ENCODE results near the gene ISCU. TPM values are rescaled to one million over a fixed set of nuclear protein-coding genes. Genes with fewer than 3 reads are reported as not detected.
A peak's percentile ranks its signal among the peaks of the same experiment; 100 is the strongest.

Gene ISCU
- total RNA-seq, 1 donor from 2014 or later, result 103 TPM

DNA sequence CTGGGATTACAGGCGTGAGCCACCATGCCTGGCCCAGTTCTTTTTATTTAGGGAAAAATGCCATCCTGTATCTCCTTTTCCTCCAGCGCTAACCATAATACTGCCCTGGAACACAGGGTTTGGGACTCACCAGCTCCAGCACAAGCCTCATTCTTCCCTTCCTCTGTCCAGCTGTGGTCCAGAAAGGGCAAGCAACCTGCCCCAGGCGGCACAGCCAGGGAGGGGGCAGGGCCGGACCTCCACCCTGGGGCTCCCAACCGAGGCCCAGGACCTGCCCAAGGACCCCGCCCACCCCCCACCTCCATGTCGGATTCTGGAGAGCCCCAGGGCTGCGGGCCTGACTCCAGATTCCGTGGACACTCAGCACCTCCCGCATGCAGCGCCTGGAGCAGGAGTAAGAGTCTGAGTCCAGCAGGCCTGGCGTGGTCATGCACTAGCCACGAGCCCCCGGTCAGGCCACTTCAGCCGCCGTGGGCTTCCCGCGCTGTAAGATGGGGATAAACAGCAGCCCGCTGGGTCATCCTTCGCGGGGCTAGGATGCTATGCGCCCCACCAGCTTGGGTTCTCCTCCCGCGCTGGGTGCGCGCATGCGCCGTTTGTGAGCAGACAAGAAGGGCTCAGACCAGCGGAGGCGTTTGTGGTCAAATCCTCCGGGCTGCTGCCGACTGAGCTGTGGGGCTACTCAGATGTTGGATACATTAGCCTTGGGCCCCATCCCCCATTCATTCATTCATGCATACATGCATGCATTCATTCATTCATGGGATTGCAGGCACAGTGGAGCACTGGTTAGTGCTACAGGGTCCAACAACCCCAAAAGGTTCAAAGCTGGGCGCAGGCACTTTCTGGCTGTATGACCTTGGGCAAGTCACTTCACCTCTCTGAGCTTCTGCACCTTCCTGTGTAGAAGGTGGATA lies 19.2 kb downstream of the ISCU start:
- Mint-ChIP-seq H3K4me1 (ENCODE audit: unreplicated experiment) (peaks cover 49% of the 10 kb centered on the region), H3K4me3 (ENCODE audit: unreplicated experiment) (no peak overlapping the region), H3K36me3 (ENCODE audit: unreplicated experiment) (no peaks in the 10 kb centered on the region), H3K27me3 (ENCODE audit: unreplicated experiment) (no peaks in the 10 kb centered on the region), H3K27ac (ENCODE audit: unreplicated experiment) (no peak overlapping the region), H3K9me3 (ENCODE audit: unreplicated experiment) (no peaks in the 10 kb centered on the region)
- DNase-seq (ENCODE audit: extremely low spot score, unreplicated experiment), result no peak
- TF ChIP-seq, protein P1, sequence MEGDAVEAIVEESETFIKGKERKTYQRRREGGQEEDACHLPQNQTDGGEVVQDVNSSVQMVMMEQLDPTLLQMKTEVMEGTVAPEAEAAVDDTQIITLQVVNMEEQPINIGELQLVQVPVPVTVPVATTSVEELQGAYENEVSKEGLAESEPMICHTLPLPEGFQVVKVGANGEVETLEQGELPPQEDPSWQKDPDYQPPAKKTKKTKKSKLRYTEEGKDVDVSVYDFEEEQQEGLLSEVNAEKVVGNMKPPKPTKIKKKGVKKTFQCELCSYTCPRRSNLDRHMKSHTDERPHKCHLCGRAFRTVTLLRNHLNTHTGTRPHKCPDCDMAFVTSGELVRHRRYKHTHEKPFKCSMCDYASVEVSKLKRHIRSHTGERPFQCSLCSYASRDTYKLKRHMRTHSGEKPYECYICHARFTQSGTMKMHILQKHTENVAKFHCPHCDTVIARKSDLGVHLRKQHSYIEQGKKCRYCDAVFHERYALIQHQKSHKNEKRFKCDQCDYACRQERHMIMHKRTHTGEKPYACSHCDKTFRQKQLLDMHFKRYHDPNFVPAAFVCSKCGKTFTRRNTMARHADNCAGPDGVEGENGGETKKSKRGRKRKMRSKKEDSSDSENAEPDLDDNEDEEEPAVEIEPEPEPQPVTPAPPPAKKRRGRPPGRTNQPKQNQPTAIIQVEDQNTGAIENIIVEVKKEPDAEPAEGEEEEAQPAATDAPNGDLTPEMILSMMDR (IDR thresholded peaks at IDR 0.05), result no peak

- H3K9me3 Mint-ChIP-seq (ENCODE audit: unreplicated experiment), result no peaks in the 10 kb centered on the region
- H3K4me3 Mint-ChIP-seq (ENCODE audit: unreplicated experiment), result no peak overlapping the region
- peaks cover 44% of the 10 kb centered on the region for H3K4me1 Mint-ChIP-seq (ENCODE audit: unreplicated experiment)
- TF ChIP-seq, protein P1 (IDR thresholded peaks at IDR 0.05), result no peak
- H3K27ac Mint-ChIP-seq (ENCODE audit: unreplicated experiment), result no peak overlapping the region
- H3K36me3 Mint-ChIP-seq (ENCODE audit: unreplicated experiment), result no peaks in the 10 kb centered on the region
- H3K27me3 Mint-ChIP-seq (ENCODE audit: unreplicated experiment), result no peaks in the 10 kb centered on the region
- no peak for DNase-seq (ENCODE audit: extremely low spot score, unreplicated experiment)
These were observed 20.1 kb downstream of the ISCU start for GRCh38 chr12:108582509-108582908.

- H3K4me1 Mint-ChIP-seq (ENCODE audit: unreplicated experiment), result peaks cover 39% of the 10 kb centered on the region
- H3K27me3 Mint-ChIP-seq (ENCODE audit: unreplicated experiment), result no peaks in the 10 kb centered on the region
These were observed 20.8 kb downstream of the ISCU start for GRCh38 chr12:108582978-108583770.

GRCh38 chr12:108583991-108584390 lies 21.6 kb downstream of the ISCU start:
- no peaks in the 10 kb centered on the region for H3K9me3 Mint-ChIP-seq (ENCODE audit: unreplicated experiment)
- H3K27ac Mint-ChIP-seq (ENCODE audit: unreplicated experiment), result peak overlapping the region; percentile 63
- H3K36me3 Mint-ChIP-seq (ENCODE audit: unreplicated experiment), result no peaks in the 10 kb centered on the region
- H3K4me1 Mint-ChIP-seq (ENCODE audit: unreplicated experiment), result peaks cover 42% of the 10 kb centered on the region
- DNase-seq (ENCODE audit: extremely low spot score, unreplicated experiment), result no peak
- no peak overlapping the region for H3K4me3 Mint-ChIP-seq (ENCODE audit: unreplicated experiment)
- no peaks in the 10 kb centered on the region for H3K27me3 Mint-ChIP-seq (ENCODE audit: unreplicated experiment)
- TF ChIP-seq, protein P1 (IDR thresholded peaks at IDR 0.05), result no peak

More at GRCh38 chr12:108582978-108583770, 20.8 kb downstream of the ISCU start:
- TF ChIP-seq, protein P1 (IDR thresholded peaks at IDR 0.05), result no peak
- no peak overlapping the region for H3K4me3 Mint-ChIP-seq (ENCODE audit: unreplicated experiment)
- H3K9me3 Mint-ChIP-seq (ENCODE audit: unreplicated experiment), result no peaks in the 10 kb centered on the region
- peak overlapping the region; percentile 31 for H3K27ac Mint-ChIP-seq (ENCODE audit: unreplicated experiment)
- DNase-seq (ENCODE audit: extremely low spot score, unreplicated experiment), result no peak
- H3K36me3 Mint-ChIP-seq (ENCODE audit: unreplicated experiment), result no peaks in the 10 kb centered on the region

All from osteocyte (in vitro differentiated cells).